ENCODE results near the gene TCF3.

The TCF3 gene

DNA sequence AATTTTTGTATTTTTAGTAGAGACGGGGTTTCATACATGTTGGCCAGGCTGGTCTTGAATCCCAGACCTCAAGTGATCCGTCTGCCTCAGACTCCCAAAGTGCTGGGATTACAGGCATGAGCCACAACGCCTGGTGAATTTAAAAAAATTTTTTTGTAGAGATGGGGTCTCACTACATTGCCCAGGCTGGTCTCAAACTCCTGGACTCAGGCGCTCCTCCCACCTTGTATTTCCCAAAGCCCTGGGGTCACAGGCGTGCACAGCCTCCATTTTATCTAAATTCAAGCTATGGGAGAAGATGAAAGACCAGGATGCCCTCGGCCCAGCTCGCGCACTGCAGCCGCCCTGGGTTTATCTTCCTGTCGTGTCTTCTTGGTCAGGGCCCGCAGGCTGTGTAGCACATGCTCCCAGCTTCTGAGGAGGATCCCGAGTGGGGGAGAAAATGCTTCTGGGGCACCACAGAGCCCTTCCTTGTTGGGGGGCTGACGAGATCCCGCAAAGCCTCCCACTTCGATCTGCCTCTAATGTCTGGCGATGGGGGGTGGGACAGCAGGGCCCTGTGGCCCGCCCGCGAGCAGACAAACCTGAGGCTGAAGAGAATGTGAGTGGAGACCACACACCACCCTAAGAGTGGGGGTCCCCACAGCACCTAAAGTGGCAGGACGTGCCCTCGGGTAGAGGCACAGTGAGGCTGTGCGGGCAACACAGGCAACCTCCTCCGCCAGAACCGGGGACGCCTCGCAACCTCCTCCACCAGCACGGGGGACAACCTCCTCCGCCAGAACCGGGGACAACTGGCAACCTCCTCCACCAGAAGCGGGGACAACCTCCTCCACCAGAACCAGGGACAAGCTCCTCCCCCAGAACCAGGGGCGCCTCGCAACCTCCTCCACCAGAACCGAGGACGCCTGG, 15.8 kb downstream of the TCF3 start:
- Histone ChIP-seq H3K27ac (no peak overlapping the region), H3K9me3 (no peaks in the 10 kb centered on the region), H3K4me3 (ENCODE audit: low read depth in 1 of 2, low read length in 1 of 2) (no peak overlapping the region), H3K4me1 (ENCODE audit: control insufficient read depth in 1 of 2, insufficient read depth in 1 of 2, low read depth in 1 of 2, low read length in 1 of 2) (peaks cover 4 to 5% of the 10 kb centered on the region in 2 experiments), H3K27me3 (no peaks in the 10 kb centered on the region), H3K36me3 (peaks cover 4% of the 10 kb centered on the region)
- TF ChIP-seq, protein P1, sequence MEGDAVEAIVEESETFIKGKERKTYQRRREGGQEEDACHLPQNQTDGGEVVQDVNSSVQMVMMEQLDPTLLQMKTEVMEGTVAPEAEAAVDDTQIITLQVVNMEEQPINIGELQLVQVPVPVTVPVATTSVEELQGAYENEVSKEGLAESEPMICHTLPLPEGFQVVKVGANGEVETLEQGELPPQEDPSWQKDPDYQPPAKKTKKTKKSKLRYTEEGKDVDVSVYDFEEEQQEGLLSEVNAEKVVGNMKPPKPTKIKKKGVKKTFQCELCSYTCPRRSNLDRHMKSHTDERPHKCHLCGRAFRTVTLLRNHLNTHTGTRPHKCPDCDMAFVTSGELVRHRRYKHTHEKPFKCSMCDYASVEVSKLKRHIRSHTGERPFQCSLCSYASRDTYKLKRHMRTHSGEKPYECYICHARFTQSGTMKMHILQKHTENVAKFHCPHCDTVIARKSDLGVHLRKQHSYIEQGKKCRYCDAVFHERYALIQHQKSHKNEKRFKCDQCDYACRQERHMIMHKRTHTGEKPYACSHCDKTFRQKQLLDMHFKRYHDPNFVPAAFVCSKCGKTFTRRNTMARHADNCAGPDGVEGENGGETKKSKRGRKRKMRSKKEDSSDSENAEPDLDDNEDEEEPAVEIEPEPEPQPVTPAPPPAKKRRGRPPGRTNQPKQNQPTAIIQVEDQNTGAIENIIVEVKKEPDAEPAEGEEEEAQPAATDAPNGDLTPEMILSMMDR (IDR thresholded peaks at IDR 0.05) = no peak

DNA sequence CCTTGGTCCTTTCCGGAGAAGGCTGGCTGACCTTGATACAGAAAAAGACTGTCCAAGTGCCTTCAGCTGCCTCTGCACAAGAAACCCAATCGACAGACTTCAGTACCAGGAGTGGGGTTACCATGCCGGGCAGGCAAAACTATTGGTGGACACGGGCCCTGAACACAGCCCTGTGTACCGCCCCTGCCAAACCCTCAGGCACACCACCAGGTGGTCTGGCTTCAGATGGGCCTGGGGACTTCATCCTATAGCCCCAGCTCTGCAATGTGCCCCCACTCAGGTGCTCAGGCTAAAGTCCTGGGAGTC, 17.5 kb downstream of the TCF3 start:
- peaks cover 4 to 5% of the 10 kb centered on the region in 2 experiments for H3K4me1 ChIP-seq (ENCODE audit: control insufficient read depth in 1 of 2, insufficient read depth in 1 of 2, low read depth in 1 of 2, low read length in 1 of 2)
- H3K27ac ChIP-seq = no peak overlapping the region
- H3K27me3 ChIP-seq = no peaks in the 10 kb centered on the region
- TF ChIP-seq, protein P1 (IDR thresholded peaks at IDR 0.05) = no peak
- no peak overlapping the region for H3K4me3 ChIP-seq (ENCODE audit: low read depth in 1 of 2, low read length in 1 of 2)
- no peaks in the 10 kb centered on the region for H3K9me3 ChIP-seq
- H3K36me3 ChIP-seq = peaks cover 7% of the 10 kb centered on the region

- Histone ChIP-seq H3K9me3 (no peaks in the 10 kb centered on the region), H3K27me3 (no peaks in the 10 kb centered on the region), H3K4me1 (ENCODE audit: control insufficient read depth in 1 of 2, insufficient read depth in 1 of 2, low read depth in 1 of 2, low read length in 1 of 2) (peaks cover 2% of the 10 kb centered on the region in 2 experiments), H3K4me3 (ENCODE audit: low read depth in 1 of 2, low read length in 1 of 2) (no peak overlapping the region), H3K27ac (no peak overlapping the region), H3K36me3 (peaks cover 7% of the 10 kb centered on the region)
- TF ChIP-seq, protein P1 (IDR thresholded peaks at IDR 0.05) = no peak
Measured at GRCh38 chr19:1634242-1634937, 18.0 kb downstream of the TCF3 start.

- no peaks in the 10 kb centered on the region for H3K27me3 ChIP-seq
- TF ChIP-seq, protein P1 (IDR thresholded peaks at IDR 0.05) = no peak
- no peaks in the 10 kb centered on the region for H3K9me3 ChIP-seq
- no peaks in the 10 kb centered on the region for H3K4me1 ChIP-seq (ENCODE audit: control insufficient read depth in 1 of 2, insufficient read depth in 1 of 2, low read depth in 1 of 2, low read length in 1 of 2)
- H3K36me3 ChIP-seq = peaks cover 7% of the 10 kb centered on the region
- H3K27ac ChIP-seq = no peak overlapping the region
- H3K4me3 ChIP-seq (ENCODE audit: low read depth in 1 of 2, low read length in 1 of 2) = no peak overlapping the region
Measured at GRCh38 chr19:1633269-1633826, 19.1 kb downstream of the TCF3 start.

GRCh38 chr19:1632462-1633268, 19.8 kb downstream of the TCF3 start:
- no peaks in the 10 kb centered on the region for H3K4me1 ChIP-seq (ENCODE audit: control insufficient read depth in 1 of 2, insufficient read depth in 1 of 2, low read depth in 1 of 2, low read length in 1 of 2)
- peaks cover 7% of the 10 kb centered on the region for H3K36me3 ChIP-seq
- no peak overlapping the region for H3K27ac ChIP-seq
- H3K9me3 ChIP-seq = no peaks in the 10 kb centered on the region
- no peak overlapping the region for H3K4me3 ChIP-seq (ENCODE audit: low read depth in 1 of 2, low read length in 1 of 2)
- H3K27me3 ChIP-seq = no peaks in the 10 kb centered on the region
- TF ChIP-seq, protein P1 (IDR thresholded peaks at IDR 0.05) = no peak
